Stimulated activated CD4-positive, alpha-beta T cell treated with anti-CD3 and anti-CD28 coated beads, Interleukin-2, amount 100 ng/mL, for 4 hours (primary cell): Measurements from ENCODE around the gene FSTL5.

Source experiments
- DNase-seq: peaks from one replicate; pipeline ENCODE4 v3.0.0-alpha.2; 2020; ENCODE audit warnings: low read depth

Gene FSTL5

DNA sequence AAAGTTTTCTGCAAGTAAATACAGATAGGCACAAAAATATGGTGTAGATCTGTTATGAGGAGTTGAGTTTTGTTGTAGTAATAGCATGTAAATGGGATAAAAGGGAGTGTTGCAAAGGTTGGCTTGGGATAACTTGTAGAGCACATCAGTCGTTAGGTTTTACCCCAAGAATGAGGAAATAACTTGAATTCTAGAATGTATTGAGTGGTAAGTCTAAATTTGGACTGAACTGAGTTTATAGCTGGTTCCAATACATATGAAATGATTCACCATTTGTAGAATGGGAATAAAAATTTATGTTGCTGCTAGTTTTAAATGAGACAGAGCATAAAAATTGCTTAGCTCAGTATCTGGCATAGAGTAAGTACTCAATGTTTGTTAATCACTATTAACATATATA is 719.2 kb downstream of the FSTL5 start:
- no peak for DNase-seq

DNA sequence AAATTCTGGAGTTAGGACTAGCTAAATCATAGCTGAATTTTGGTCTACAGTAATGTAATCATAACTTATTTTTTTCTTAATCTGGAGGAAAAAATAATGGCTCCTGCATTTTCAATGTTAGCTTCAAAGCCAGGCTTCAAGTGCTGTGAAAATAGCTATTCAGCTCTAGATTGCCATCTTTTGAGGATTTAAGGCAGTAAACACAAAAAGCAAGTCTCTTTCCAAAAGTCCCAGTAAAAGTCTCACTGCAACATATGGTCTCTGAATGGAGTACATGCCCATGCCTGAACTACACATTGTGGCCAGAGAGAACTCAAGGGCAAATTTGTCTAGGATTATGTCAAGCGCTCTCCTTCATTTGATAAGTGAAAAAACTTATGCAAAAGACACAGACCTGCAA is 720.9 kb downstream of the FSTL5 start:
- no peak for DNase-seq

DNA sequence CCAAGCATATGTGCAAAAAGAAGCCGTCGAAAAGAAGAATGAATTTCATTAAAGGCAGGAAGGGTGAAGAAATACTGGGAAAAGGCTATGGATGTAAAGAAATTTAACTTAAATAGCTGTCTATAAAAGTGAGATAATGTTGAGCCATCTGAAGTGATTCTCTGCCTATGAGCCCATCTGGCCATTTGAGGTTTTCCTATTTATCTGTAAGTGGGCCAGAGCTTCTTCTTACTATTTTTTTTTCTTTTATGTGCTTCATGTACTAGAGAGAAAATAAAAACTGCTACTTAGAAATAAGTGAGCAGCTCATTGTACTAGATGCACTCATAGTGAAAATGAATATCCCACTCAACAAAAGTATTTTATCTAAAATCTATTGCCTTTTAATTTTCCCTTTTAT is 725.7 kb downstream of the FSTL5 start:
- no peak for DNase-seq

DNA sequence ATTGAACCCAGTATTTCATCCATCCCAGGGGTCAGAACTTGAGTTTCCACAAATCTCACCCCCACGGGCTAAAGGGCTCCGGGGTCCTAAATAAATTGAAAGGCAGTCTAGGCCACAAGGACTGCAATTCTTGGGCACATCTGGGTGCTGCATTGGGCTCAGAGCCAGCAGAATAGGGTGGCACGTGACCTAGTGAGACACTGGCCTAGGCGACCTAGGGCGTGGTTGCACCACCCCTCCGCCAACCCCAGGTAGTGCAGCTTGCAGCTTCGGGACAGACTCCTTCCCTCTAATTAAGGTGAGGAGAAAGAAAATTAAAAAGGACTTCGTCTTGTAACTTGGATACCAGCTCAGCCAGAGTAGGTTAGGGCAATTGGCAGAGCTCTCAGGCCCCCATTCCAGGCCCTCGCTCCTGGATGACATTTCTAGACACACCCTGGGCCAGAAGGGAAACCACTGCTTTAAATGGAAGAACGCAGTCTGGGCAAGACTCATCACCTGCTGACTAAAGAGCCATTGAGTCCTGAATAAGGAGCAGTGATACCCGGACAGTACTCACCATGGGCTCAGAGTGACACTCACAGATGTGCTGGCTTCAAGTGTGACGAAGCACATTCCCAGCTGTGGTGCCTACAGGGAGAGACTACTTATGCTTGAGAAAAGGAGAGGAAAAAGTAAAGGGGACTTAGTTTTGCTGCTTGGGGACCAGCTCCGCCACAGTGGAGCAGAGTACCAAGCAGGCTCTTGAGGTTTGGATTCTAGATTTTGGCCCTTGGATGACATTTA is 735.4 kb downstream of the FSTL5 start:
- DNase-seq, result no peak

DNA sequence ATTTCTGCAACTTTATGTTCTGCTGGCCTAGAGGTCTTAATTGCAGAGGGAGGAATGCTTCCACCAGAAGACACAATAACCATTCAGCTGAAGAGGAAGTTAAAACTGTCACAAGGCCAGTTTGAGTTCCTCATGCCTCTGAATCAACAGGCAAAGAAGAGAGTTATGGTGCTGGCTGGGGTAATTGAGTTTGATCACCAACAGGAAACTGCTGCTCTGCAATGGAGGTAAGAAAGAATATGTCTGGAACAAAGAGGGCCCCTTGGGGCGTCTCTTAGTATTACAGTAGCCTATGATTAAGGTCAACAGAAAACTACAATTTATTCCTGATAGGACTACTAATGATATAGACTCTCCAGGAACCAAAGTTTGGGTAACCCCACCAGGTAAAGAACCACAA is 744.0 kb downstream of the FSTL5 start:
- no peak for DNase-seq

DNA sequence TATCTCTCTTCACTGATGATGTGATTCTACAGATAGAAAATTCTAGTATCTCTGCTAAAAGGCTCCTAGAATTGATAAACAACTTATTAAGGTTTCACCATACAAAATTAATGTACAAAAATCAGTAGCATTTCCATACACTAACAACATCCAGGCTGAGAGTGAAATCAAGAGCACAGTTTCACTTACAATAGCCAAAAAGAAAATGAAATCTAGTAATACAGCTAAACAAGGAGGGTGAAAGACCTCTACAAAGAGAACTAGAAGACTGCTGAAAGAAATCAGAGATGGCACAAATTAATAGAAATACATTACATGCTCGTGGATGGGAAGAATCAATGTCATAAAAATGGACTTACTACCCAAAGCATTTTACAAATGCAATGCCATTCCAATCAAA is 751.9 kb downstream of the FSTL5 start:
- DNase-seq, result no peak

DNA sequence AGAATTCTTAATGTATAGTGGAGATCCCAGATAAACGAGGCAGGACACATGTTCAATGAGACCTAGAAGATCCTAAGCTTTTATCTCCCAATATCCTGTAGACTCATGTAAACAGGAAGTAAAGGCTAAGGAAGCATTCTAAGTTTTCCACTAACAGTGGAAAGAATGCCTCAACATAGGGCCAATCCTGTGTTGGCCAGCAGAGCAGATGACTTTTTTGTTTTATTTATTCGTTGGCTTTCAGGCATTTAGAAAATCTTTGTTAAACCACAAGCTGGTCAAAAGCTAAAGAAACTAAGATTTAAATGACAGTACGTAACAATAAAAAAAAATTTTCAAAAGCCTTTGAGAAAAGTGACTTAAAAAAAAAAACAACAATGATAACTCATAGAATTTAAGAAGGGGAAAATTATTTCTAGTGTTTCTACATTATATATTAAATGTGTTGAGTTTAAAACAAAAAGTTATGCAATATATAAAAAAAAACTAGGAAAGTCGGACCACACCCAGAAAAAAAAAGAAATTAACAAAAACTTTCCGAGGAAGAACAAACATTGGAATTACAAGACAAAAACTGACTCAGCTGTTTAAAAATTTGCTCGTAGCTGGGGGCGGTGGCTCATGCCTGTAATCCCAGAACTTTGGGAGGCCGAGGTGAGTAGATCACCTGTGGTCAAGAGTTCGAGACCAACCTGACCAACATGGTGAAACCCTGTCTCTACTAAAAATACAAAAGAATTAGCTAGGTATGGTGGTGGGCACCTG is 759.3 kb downstream of the FSTL5 start:
- DNase-seq, result no peak

DNA sequence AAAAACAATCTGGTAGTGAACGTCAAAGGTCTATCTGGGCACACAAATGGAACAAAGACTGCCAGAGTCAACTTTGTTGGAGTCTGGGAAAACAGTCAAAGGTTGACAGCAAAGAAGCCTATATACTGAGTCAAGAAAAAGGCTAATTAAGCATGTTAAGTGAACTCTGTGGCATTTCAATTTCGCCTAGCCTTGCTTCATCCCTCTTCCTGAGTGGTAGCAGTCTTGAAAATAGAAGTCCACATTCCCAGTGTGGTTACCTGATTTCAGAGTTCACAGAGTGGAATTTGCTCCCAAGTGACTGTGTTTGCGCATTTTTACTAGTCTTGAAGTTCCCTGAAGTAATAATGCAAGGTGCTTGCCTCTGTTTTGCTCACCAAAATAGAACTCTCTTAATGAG is 760.0 kb downstream of the FSTL5 start:
- DNase-seq, result no peak

DNA sequence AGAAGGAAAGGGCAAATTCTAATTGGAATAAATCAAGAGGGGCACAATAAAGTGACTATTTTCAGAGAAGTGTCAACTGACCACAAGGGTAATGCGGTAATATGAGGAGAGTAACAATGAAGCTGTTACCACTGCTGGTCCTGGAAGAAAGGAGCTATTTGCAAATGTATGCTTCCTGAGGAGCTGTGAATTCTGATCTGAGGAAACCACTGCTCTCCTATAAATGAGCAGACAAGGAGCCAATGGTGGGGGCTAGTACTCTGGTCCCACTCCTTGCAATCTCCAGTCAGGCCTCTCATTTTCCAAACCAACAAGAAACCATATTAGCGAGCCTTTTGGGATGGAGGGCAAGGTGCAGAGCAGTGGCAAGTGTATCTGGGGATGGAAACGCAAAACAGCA is 770.2 kb downstream of the FSTL5 start:
- no peak for DNase-seq

DNA sequence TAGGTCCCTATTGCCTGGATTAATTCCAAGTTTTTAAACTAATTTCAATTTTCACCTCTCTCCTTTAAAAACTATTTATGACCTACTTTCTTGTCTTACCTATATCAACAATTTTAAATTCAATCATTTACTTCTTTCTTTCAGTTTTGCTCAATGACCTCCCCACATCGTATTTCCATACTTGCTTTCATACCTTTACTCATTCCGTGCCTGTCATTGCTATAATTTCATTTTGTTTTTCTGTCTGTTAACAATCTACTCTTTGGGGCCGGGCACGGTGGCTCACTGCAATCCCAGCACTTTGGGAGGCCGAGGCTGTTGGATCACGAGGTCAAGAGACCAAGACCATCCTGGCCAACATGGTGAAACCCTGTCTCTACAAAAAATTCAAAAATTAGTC is 781.1 kb downstream of the FSTL5 start:
- DNase-seq, result no peak

DNA sequence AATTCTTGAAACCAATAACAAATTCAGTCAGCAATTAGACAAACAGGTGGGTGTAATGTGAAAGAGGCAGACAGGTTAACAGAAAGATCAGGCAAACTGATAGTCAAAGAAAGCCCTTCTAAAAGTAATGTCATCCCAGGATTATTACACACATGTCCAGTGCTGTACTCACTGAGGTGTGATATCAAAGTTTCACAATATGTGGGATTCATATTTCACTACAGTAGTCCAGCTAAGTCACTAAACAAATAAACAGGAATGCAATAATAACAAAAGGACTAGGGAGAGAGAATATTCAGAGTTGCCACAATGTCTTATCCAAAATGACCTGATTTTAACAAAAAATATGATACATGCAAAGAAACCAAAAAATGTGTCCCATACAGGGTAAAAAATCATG is 787.5 kb downstream of the FSTL5 start:
- DNase-seq, result no peak

DNA sequence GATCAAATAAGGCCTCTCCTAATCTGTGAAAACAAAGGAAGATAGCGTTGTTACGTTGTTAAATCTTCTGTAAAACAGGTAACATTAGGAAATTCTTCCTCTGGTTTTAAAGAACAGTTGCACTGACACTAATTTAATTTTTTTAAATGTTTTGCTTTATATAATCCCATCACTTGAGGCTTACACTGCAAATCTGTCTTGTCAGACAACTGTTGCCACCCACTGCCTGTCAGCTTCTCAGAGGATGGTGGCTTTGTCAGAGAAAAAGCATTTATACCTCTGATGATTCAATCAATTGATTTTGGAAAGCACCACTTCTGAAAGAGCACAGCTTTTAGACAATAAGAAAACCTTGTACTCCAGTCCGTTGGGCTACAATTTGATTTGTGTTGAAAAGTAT is 799.1 kb downstream of the FSTL5 start:
- DNase-seq, result no peak

DNA sequence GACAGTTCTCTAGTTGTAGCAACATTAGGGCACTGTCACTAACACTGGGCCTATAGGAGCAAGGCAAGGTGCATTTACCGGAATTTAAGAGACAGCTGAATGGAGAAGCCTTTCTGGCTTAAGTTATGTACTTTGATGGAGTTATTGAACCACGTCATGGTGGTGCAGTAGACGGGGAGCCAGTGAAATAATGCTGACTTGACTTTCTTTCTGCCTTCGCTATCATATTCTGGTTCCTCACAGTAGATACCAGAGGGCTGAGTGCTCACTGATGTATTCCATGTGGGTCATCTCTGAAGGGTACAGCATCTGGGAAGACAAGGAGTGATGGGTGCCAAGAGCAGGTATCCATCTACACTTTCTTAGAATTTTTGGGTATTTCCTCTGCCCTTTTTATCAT is 802.8 kb downstream of the FSTL5 start:
- DNase-seq, result no peak

DNA sequence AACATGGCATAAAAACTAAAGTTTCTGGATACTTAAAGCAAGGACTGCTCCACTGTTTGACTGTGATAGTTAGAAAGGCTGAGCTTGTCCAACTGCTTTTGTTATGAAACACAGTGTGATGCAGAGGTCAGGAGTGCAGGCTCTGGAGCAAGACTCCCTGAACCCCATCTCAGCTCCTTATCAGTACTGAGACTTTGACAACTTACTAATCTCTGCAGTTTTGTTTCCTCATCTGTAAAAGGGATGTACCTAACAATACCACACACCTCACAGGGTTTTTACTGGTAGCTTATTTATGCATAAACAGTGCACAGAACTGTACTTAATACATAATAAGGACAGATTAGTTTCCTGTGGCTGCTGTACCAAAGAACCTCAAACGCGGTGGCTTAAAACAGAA is 804.3 kb downstream of the FSTL5 start:
- DNase-seq, result no peak

DNA sequence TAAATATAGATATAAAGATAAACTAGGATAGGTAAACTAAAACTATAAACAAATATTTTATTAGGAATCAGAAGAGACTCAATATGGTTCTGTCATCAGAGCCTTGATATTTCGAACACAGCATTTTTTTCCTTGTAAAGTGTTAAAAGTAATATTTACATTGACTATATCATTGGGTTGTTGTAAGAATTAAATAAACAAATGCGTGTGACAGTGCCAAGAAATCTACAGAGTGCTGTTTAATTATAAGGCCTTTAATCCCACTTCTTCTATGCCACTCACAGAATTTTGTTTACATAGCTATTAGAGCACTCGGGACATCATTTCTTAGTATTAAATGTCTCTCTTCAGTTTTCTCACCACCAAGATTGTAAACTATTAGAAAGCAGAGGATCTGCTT is 807.4 kb downstream of the FSTL5 start:
- DNase-seq, result no peak

DNA sequence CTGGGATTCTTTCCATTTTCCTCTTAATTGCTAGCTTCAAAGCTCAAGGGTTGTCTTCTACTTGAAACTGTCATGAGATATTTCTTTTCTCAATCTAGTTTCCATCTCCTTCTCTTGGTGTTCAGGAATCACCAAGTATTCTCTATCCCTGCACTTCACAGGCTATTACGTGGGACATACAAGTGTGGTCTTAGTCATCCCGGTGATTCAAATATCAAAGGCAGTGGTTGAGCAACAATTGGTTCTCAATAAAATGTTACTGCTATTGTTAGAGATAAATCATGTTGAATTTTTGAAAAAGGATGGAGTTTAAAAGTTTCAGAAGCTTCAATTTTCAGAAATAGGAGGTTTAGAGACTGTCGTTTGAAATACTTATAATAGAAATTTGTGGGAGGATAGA is 812.9 kb downstream of the FSTL5 start:
- DNase-seq, result no peak

DNA sequence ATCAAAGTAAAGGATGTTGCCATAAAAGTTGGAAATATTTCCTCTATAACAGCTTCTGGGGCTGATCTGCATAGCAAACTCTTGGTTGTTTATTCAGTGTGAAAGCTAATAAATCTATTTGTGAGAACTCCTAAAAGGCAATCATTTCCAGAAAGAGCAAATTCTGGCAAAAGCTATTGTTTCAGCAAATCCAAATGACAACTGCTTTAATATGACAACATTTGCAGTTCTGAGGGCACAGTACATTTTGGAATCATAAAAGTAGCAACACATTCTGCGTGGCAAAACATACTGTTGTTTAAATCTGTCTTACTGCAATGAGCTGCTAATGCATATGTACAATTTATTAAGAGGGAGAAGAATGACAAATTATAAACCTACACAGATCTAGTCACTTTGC is 818.1 kb downstream of the FSTL5 start:
- DNase-seq, result no peak

DNA sequence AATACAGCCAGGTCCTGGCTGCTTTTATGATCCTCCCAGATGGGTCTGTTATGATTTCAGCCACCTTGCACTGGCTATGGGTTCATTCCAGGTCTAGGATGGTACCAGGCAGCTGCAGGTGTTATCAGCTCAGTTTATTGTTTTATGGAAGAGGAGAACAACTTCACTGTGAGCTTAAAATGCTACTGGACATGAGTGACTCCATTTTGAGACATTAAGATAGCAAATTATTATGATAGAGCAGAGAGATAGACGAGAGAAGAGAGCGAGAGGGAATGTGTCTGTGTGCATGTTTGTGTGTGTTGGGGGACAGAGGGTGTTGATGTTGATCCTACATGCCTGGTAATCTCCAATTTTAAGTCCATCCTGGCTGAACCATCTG is 820.2 kb downstream of the FSTL5 start:
- DNase-seq, result no peak

DNA sequence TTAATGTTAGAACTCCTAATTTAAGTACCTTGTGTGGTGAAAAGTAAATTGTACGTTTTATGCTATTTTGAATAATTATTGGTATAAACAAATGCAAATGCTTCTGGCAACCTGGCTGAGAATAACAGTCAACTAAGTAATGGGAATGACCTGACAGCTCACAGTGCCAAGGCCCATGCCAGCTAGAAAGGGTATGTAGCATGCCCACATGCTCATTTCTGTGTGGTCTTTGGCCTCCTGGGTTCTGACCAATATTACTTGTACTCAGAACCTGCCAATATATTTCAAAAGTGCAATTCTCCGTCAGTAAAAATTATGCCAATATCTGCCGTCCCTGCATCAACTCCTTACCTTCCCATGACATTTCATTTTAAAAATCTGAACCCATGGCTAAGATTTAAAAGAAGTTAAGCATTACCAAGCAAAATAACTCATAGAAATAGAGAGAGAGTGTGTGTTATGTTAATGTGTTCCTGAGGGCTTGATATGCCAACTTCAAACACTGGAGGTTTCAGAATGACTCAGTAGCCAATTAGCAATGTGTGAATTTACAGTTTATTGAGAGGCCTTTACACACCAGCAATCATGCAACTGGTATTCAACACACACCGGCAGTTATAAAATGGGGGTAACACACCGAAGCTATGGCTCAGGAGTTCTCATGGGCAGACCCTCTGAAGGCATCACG is 820.8 kb downstream of the FSTL5 start:
- DNase-seq, result no peak

DNA sequence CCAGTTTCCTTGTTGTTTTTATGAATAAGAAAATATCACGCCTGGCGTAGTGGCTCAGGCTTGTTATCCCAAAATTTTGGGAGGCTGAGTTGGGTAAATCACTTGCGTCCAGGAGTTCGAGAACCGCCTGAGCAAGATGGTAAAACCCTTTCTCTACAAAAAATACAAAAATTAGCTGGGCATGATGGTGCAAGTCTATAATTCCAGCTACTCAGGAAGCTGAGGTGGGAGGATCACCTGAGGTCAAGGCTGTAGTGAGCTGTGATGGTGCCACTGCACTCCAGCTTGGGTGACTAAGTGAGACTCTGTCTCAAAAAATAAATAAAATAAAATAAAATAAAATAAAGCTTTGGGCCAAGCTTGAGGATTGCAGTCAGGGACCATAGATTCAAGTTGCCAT is 827.2 kb downstream of the FSTL5 start:
- no peak for DNase-seq

DNA sequence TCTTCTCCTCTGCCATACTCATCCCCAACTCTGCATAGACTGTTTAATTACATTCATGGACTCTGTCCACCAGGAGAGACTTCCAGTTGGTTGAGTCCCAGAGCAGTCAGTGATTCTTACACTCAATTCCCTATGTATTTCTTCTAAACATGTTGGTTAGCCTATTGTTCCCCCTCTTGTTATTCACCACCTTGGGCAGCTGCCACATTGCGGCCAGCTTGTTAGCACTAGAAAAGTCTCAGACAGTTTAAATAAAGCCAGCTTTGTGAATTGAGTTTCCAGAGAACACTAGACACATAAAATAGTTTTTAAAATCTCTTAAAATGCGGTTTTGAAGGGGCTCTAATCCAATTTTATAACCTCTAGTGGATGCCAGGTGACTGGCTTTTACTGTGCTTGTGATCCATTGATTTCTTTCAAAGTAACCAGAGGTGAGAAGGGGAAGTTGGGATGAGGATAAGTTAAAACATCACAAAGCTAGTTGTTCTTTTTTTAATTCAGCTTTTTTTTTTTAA is 827.7 kb downstream of the FSTL5 start:
- no peak for DNase-seq
